Keratinocyte (primary cell): ENCODE measurements around the gene ZNF593OS. TPM values are rescaled to one million over a fixed set of nuclear protein-coding genes. Genes with fewer than 3 reads are reported as not detected.
A peak's percentile ranks its signal among the peaks of the same experiment; 100 is the strongest.

Source experiments
- DNase-seq: peaks from one replicate; pipeline ENCODE4 v3.0.0-alpha.2; 2011; ENCODE audit warnings: low read depth, missing footprints, low spot score
- FAIRE-seq: peaks from 2 replicates; lab custom pipeline; 2011; peaks lifted over from hg19 to GRCh38; lab: Jason Lieb, UNC
- H2AFZ ChIP-seq: 2 replicates; pipeline ENCODE4 v1.6.0; 2012; ENCODE audit warnings: low read length, control low read depth, inconsistent platforms; ENCODE audit not compliant: control insufficient read depth
- H3K27ac ChIP-seq: 2 replicates; pipeline ENCODE4 v1.5.1; 2011; ENCODE audit warnings: low read length; ENCODE audit not compliant: control insufficient read depth, insufficient read depth
- H3K27me3 ChIP-seq: 3 replicates; pipeline ENCODE4 v1.6.0; 2011; ENCODE audit warnings: low read length; ENCODE audit not compliant: control insufficient read depth, insufficient read depth; ENCODE audit errors: extremely low read depth
- H3K36me3 ChIP-seq, 2 experiments: 2 replicates in 1 of 2; 3 replicates in 1 of 2; pipeline ENCODE4 v1.5.1; 2011; ENCODE audit warnings: low read length in 2 of 2, mild to moderate bottlenecking in 1 of 2; ENCODE audit not compliant: control insufficient read depth in 2 of 2, insufficient read depth in 2 of 2; ENCODE audit errors: extremely low read depth in 1 of 2
- H3K4me1 ChIP-seq: 3 replicates; pipeline ENCODE4 v1.5.1; 2011; ENCODE audit warnings: low read length; ENCODE audit not compliant: control insufficient read depth, insufficient read depth; ENCODE audit errors: extremely low read depth
- H3K4me2 ChIP-seq: 3 replicates; pipeline ENCODE4 v1.6.0; 2011; ENCODE audit warnings: low read depth, low read length; ENCODE audit not compliant: control insufficient read depth, insufficient read depth; ENCODE audit errors: extremely low read depth
- H3K4me3 ChIP-seq, 3 experiments: fragments of 200-600 bp in 1 of 3; sonication (generic) in 1 of 3; 2 replicates in 2 of 3; 3 replicates in 1 of 3; pipeline ENCODE4 v1.5.1; 2011 to 2016; ENCODE audit warnings: low read length in 3 of 3, mild to moderate bottlenecking in 3 of 3, control low read depth in 2 of 3, inconsistent platforms in 1 of 3, low read depth in 1 of 3, mixed read lengths in 1 of 3, mixed run types in 1 of 3, moderate library complexity in 1 of 3; ENCODE audit not compliant: control insufficient read depth in 2 of 3, insufficient read depth in 2 of 3; ENCODE audit errors: extremely low read depth in 1 of 3
- H3K79me2 ChIP-seq: 2 replicates; pipeline ENCODE4 v1.6.0; 2012; ENCODE audit warnings: low read length; ENCODE audit not compliant: control insufficient read depth, insufficient read depth
- H3K9ac ChIP-seq: 3 replicates; pipeline ENCODE4 v1.6.0; 2011; ENCODE audit warnings: low read length; ENCODE audit not compliant: control insufficient read depth, insufficient read depth; ENCODE audit errors: extremely low read depth
- H3K9me1 ChIP-seq: 3 replicates; pipeline ENCODE4 v1.6.0; 2011; ENCODE audit warnings: low read length; ENCODE audit not compliant: control insufficient read depth, insufficient read depth; ENCODE audit errors: extremely low read depth
- H3K9me3 ChIP-seq: 2 replicates; pipeline ENCODE4 v1.5.1; 2012; ENCODE audit warnings: low read depth, low read length; ENCODE audit not compliant: control insufficient read depth
- H4K20me1 ChIP-seq: 3 replicates; pipeline ENCODE4 v1.6.0; 2011; ENCODE audit warnings: low read length; ENCODE audit not compliant: control insufficient read depth, insufficient read depth; ENCODE audit errors: extremely low read depth
- CTCF ChIP-seq, 3 experiments: IDR thresholded peaks in 1 of 3; conservative IDR thresholded peaks in 1 of 3; optimal IDR thresholded peaks in 1 of 3; 2 replicates in 2 of 3; 3 replicates in 1 of 3; pipeline versions ENCODE3 to v1.5.1; 2011; ENCODE audit warnings: low read length in 3 of 3, mild to moderate bottlenecking in 3 of 3, moderate library complexity in 2 of 3, control low read depth in 1 of 3, inconsistent platforms in 1 of 3; ENCODE audit not compliant: insufficient read depth in 2 of 3; ENCODE audit errors: extremely low read depth in 1 of 3
- EZH2 ChIP-seq: IDR thresholded peaks from one replicate; pipeline ENCODE4 v1.6.1; 2012; ENCODE audit warnings: inconsistent platforms, mild to moderate bottlenecking, low read length, moderate library complexity
- dilution Hi-C: fragments of 300-500 bp; cut with MboI; formaldehyde crosslinking; loops from one replicate; pipeline ENCODE4 v1.7.0; 2020; ENCODE audit warnings: low sequenced_read_pairs; ENCODE audit not compliant: extremely low pct_ligation_motif_present
- polyA minus RNA-seq, 3 experiments: library from RNA; depleted of rRNA, polyadenylated mRNA; stranded (reverse); fragments of >200 nt; gene quantifications; 1 replicate in 1 of 3; 2 replicates in 1 of 3; 3 replicates in 1 of 3; pipeline ENCODE4 v1.2.3, GENCODE V29; 2011
- polyA plus RNA-seq, 5 experiments: library from polyadenylated mRNA; depleted of rRNA in 3 of 5; stranded (reverse) in 3 of 5; stranded (forward) in 1 of 5; unstranded in 1 of 5; fragments of >200 nt; gene quantifications; 1 replicate in 1 of 5; 2 replicates in 3 of 5; 3 replicates in 1 of 5; pipeline versions ENCODE4 v1.2.1 to v1.2.3, GENCODE V29; 2011 to 2012; ENCODE audit warnings: missing spikeins in 2 of 5, low read depth in 1 of 5, low replicate concordance in 1 of 5

Gene ZNF593OS
- polyA plus RNA-seq: 0.15 TPM in 1 of 3 replicates, not detected in the others
- polyA plus RNA-seq (2011; ENCODE audit: low read depth): not detected
- polyA plus RNA-seq (2011; cell fraction: cytosol; rRNA removed): not detected in 2 replicates
- not detected in 2 replicates for polyA plus RNA-seq (2011; cell fraction: nucleus; rRNA removed)
- 0.42 and 0.52 TPM in 2 replicates for polyA plus RNA-seq (2012; ENCODE audit: low replicate concordance)
- polyA minus RNA-seq: not detected in 3 replicates
- not detected for polyA minus RNA-seq (2011; cell fraction: cytosol; rRNA and poly(A)+ RNA removed)
- not detected in 2 replicates for polyA minus RNA-seq (2011; cell fraction: nucleus; rRNA and poly(A)+ RNA removed)

DNA sequence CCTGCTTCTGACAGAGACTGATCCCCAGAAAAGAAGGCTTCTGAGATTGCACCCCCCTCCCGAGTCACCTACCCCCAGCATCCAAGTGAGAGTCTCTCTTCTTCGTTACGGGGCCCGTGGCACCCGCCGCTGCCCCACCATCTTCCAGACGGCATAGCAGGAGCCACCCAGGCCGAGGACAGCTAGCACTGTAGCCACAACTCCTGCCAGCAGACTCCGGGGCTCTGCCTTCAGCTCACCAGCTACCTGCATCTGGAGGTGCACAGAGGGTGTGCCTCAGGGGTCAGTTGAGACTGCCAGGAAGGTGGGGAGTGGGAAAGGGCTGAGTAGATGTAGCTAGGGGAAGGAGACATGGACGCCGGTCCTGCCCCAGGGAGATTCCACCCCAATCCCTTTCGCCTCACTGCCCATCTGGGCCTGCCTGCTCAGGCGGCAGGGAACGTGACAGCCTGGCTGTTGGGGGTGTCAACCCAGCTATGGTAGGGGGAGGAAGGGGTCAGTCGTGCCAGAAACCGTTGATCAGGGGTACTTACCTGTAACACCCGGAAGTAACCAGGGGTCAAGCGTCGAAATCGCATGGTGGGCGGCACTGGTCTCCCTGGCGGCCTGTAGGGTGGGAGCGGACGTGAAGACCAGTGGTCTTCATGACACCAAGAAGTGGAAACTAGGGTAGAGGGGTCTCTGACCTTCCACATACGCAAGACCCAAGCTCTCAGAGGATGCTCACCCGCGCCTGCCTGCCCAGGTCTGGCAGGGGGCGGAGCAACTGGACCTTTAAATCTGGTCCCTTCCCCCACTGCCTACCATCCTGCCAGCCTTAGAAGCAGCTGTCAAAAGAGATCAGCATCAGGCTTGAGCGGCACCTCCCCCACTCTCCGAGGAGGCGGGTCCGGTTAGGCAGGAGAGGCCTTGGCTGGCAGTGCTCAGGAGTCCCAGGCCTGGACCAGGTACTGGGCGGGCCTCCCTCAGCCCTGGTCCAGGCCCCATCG is at the start of gene ZNF593OS:
Gene ZNF593OS (minus strand): TSS at position 749 of the 989 bp plus-strand sequence. CDS start 171 bp downstream, at position 578.
- peak within 1 kb of the TSS; percentile 89 for H3K9ac ChIP-seq
- TF ChIP-seq EZH2: no peak
- TF ChIP-seq CTCF (optimal IDR thresholded peaks at IDR 0.05 in 1 of 3, IDR thresholded peaks at IDR 0.05 in 1 of 3, conservative IDR thresholded peaks at IDR 0.05 in 1 of 3; ENCODE audit: extremely low read depth in 1 of 3, insufficient read depth in 2 of 3, low read length in 3 of 3): no peak
- DNase-seq (no peak), FAIRE-seq (no peak)
- H3K4me2 ChIP-seq: peak within 1 kb of the TSS; percentile 78
- H3K4me3 ChIP-seq: peak within 1 kb of the TSS; percentile 64 to 94 (median 80)
- dilution Hi-C loops: no loop called here
- peaks cover 11% of the 10 kb centered on the region for H3K4me1 ChIP-seq
- no peaks in the 10 kb centered on the region for H3K9me1 ChIP-seq
- no peak within 1 kb of the TSS for H2AFZ ChIP-seq
- peak within 1 kb of the TSS; percentile 60 for H3K27ac ChIP-seq
- H3K36me3 ChIP-seq: peaks cover 0 to 10% of the 10 kb centered on the region in 2 experiments
- H3K27me3 ChIP-seq: no peaks in the 10 kb centered on the region
- no peaks in the 10 kb centered on the region for H4K20me1 ChIP-seq
- peaks cover 17% of the 10 kb centered on the region for H3K79me2 ChIP-seq
- H3K9me3 ChIP-seq: no peaks in the 10 kb centered on the region

DNA sequence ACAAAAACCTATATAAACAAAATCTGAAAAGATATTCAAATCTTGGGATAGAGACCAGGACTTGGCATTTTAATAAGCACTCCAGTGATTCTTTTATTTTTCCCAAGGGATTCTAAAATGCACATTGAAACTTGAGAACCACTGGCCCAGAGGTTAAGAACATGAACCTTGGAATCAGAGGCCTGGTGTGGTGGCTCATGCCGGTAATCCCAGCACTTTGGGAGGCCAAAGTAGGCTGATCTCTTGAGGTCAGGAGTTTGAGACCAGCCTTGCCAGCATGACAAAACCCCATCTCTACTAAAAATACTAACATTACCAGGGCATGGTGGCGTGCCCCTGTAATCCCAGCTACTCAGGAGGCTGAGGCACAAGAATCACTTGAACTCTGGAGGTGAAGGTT is 49.5 kb upstream of the ZNF593OS start:
- Histone ChIP-seq H2AFZ (no peak overlapping the region), H3K9ac (no peak overlapping the region)

More for the DNA sequence above, 49.5 kb upstream of the ZNF593OS start:
- TF ChIP-seq EZH2: no peak
- TF ChIP-seq CTCF (optimal IDR thresholded peaks at IDR 0.05 in 1 of 3, IDR thresholded peaks at IDR 0.05 in 1 of 3, conservative IDR thresholded peaks at IDR 0.05 in 1 of 3; ENCODE audit: extremely low read depth in 1 of 3, insufficient read depth in 2 of 3, low read length in 3 of 3): no peak
- no peaks in the 10 kb centered on the region for H3K9me3 ChIP-seq
- peaks cover 16% of the 10 kb centered on the region for H3K27me3 ChIP-seq
- H3K4me1 ChIP-seq: peaks cover 3% of the 10 kb centered on the region
- H3K4me3 ChIP-seq: no peak overlapping the region
- no peaks in the 10 kb centered on the region for H3K79me2 ChIP-seq
- no peak overlapping the region for H3K4me2 ChIP-seq
- no peaks in the 10 kb centered on the region for H3K9me1 ChIP-seq
- H3K36me3 ChIP-seq: no peaks in the 10 kb centered on the region
- no peak overlapping the region for H3K27ac ChIP-seq
- H4K20me1 ChIP-seq: no peaks in the 10 kb centered on the region
- dilution Hi-C loops: no loop called here
- FAIRE-seq (no peak), DNase-seq (no peak)
